Epithelial cell of prostate (primary cell): ENCODE measurements around the gene PSMD7.
"Not testable (repeated sequence)": the region's sequence is repeated elsewhere in the genome, so short reads cannot be mapped to it uniquely, and the experiment has no call there.

ENCODE experiments used
- DNase-seq: peaks from one replicate; pipeline ENCODE4 v3.0.0-alpha.2; 2011; ENCODE audit warnings: low read depth, low spot score
- H3K27ac ChIP-seq: fragments of 450-650 bp; 2 replicates; pipeline ENCODE4 v1.5.1; 2017; ENCODE audit warnings: mild to moderate bottlenecking

Gene PSMD7

DNA sequence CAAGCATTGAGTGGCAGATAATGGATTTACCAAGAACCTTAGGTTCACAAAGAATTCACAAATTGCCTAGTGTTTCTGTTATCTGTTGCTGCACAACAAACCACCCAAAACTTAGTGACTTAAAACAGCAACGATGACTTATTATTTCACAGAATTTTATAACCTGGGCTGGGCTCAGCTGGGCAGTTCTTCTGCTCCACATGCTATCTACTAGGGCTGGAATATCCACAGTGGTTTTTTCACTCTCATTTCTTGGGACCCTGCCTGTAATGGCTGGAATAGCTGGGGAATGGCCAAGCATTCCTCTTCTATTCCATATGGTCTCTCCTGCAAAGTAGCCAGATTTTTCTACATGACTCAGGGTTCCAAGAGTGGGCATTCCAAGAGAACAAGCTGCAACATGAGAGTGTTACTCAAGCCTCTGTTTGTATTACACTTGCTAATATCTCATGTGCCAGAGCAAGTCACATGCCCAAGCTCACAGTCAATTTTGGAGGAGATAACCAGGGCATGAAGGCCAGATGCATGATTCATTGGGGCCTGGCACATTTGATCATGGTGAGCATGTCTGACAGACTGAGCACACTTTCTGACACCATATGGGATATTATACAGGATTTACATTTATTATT, 4.9 kb upstream of the PSMD7 start:
- peak overlapping the region; percentile 84 for H3K27ac ChIP-seq
- DNase-seq, result peak; percentile 92

DNA sequence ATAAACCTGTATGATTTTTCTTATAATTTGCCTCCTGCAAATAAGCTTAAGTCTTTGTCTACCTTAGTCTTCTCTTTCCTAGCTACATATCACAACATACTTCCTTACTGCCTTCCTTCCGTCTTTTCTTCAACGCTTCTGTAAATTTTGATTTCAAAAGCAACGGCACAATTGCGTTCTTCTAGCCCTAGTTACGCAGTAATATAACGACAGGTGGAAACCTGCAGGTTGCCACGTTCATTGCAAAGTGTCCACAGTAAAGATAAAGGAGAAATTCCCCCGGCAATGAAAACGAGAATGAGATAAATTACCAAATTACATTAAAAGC, 546 bp upstream of the PSMD7 start:
- no peak for DNase-seq
- H3K27ac ChIP-seq, result peak overlapping the region; percentile 84

DNA sequence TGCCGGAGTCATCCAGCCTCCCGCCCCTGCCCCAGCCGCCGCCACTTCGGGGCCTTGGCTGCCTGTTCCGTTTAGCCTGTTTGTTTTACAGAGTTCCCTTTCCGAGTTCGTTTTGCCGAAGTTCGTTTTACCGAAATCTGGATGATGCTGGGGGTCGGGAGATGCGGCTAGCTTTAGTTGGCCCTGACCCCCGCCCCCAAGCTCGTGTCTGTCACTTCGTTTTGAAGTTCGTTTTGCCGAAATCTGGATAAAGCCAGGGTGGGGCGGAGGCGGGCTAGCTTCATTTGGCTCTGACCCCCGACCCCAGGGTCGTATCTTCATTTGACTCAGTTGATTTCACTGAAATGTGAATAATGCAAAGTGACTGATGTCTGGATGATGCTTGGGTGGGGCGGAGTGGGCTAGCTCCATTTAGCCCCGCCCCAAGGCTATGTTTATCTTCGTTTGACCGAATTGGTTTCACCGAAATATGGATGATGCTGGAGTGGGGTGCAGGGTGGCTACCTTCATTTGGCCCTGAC, 591 bp downstream of the PSMD7 start:
- DNase-seq, result no peak
- H3K27ac ChIP-seq, result peak overlapping the region; percentile 84

DNA sequence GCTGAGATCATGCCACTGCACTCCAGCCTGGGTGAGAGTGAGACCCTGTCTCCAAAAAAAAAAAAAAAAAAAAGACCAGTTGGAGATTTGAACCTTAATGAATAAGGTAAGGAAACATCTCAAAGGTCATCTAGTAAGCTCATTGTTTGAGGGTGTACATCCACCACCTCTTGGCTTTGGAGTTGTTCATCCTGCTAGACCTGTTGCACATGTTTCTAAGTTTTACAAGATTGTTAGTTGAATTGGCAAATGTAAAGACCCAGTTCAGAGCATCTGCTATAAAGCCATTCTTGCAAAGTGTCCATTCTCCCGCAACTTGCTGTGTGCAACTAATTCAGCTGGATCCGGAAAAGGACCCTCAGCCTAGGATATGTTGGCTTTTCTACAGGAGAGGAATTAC, 1.5 kb downstream of the PSMD7 start:
- peak overlapping the region; percentile 84 for H3K27ac ChIP-seq

GRCh38 chr16:74302341-74302740, 5.7 kb downstream of the PSMD7 start:
- no peak for DNase-seq

More for the DNA sequence above, 1.5 kb downstream of the PSMD7 start:
- peak; percentile 24 for DNase-seq

DNA sequence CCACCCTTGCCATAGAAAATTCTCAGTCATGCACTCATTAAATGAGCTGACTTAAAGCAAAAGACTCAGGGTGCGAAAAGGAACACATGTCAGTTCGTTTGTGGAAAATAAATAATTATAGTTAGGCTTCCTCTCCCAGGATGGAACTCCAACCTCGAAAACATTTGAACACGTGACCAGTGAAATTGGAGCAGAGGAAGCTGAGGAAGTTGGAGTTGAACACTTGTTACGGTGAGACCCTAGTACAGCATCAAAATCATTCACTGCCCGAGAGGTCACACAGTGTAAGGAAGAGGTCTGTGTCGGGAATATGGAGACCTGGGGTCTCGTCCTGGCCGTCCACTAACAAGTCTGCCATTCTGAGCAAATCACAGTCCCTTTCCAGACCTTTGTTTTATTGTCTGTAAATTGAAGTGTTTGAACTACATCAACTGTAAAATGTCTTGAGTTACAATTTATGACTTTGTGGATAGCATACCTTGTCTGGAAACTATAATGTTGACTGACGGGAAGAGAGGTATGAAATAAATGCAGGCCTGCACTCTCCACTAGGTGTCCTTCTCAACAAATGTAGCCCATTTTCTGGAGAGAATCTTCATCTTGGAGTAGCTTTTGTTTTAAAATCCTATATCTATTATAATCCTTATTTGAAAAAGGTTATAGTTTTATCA, 7.7 kb downstream of the PSMD7 start:
- no peak for DNase-seq
- H3K27ac ChIP-seq, result no peak overlapping the region

More at GRCh38 chr16:74302341-74302740, 5.7 kb downstream of the PSMD7 start:
- H3K27ac ChIP-seq, result no peak overlapping the region

- H3K27ac ChIP-seq, result no peak overlapping the region
- no peak for DNase-seq
These were observed 8.2 kb downstream of the PSMD7 start for GRCh38 chr16:74304835-74305176.

- H3K27ac ChIP-seq, result no peak overlapping the region
- DNase-seq, result no peak
These were observed 8.7 kb downstream of the PSMD7 start for GRCh38 chr16:74305281-74305680.

DNA sequence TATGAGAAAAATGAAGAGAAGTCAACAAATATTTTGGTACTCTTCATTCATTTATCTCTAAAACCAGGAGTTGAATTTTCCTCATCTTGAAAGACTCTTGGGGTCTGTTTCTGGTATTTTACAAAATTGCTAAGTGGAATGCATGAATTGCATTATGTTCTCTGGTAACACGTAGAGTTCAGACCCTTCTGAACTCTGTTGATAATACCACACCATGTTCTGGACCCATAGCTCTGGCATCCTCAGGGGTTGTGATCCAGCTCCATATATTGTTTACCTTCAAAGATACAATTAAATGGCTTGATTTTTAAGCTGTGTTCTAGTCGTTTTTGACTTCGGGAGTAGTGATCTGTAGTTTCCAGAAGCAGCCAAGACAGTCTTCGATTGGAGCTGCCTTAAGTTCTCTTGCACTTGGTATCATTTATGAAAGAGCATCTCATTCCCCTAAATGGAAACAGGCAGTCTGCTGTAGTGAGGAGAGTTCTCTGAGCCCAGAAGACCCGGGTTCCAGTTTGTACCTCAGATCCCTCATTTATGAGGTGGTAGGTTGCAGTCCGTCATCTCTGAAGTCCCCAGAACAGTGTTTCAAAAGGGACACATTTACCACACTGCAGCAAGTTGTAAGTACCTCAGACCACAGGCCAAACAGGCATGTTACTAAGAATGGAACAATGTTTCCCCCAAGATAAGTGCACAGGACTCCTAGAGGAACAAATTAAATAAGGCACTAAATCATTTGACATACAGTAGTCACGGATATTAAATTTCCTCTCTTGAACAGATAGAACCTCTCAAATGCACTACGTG, 9.6 kb downstream of the PSMD7 start:
- no peak for DNase-seq
- no peak overlapping the region for H3K27ac ChIP-seq

DNA sequence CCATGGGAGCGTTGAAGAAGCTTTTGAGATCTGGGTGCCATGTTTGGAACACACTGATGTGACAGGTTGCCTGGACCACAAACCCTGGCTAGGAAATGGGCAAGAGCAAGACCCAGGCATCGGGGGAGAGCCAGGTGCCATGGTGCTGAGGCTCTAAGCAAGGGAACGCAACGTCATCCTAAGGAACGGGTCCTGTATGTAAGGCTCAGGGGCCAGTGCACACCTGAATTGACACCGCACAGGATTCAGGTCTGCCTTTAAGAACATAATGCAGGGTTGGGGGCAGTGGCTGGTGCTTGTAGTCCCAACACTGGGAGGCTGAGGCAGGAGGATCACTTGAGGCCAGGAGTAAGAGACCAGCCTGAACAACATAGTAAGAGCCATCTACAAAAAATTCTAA, 10.8 kb downstream of the PSMD7 start:
- no peak for DNase-seq
- no peak overlapping the region for H3K27ac ChIP-seq

GRCh38 chr16:74309789-74310781, 13.5 kb downstream of the PSMD7 start:
- DNase-seq, result no peak

GRCh38 chr16:74315059-74315458, 18.4 kb downstream of the PSMD7 start:
- no peak for DNase-seq
- H3K27ac ChIP-seq, result no peak overlapping the region

More at GRCh38 chr16:74309789-74310781, 13.5 kb downstream of the PSMD7 start:
- no peak overlapping the region for H3K27ac ChIP-seq

DNA sequence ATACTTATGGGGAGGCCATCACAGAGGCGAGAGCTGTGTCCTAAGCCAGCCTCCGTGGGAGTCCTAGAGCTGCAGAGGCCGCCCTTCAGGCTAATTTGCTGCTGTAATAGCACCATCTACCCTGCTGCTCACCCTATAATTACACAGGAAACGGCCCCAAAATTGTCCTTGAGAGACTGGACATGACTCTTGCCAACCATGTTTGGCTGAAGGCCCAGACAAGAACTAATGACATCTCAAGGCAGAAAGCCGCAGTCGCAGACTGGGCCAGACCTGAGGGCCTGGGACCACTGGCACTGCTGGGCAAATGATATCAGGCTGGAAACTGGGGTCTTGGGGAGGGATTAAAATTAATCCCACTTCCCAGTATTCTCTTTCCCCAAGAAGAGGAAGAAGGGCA, 24.1 kb downstream of the PSMD7 start:
- DNase-seq, result no peak

GRCh38 chr16:74321356-74321755, 24.7 kb downstream of the PSMD7 start:
- H3K27ac ChIP-seq, result no peak overlapping the region
- DNase-seq, result no peak

More for the DNA sequence above, 24.1 kb downstream of the PSMD7 start:
- H3K27ac ChIP-seq, result no peak overlapping the region

GRCh38 chr16:74322301-74322710, 25.7 kb downstream of the PSMD7 start:
- no peak overlapping the region for H3K27ac ChIP-seq
- no peak for DNase-seq

DNA sequence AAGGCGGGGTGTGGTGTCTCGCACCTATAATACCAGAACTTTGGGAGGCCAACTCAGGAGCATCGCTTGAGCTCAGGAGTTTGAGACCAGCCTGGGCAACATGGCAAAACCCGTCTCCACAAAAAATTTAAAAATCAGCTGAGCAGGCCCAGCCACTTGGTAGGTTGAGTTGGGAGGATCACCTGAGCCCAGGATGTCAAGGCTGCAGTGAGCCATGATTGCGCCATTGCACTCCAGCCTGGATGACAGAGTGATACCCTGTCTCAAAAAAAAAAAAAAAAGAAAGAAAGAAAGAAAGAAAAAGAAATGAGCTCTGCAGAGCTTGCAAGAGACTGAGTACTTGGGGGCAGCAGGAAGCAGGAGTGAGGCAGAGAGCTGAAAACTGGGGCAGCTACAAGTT, 28.2 kb downstream of the PSMD7 start:
- DNase-seq, H3K27ac ChIP-seq: not testable (repeated sequence)

DNA sequence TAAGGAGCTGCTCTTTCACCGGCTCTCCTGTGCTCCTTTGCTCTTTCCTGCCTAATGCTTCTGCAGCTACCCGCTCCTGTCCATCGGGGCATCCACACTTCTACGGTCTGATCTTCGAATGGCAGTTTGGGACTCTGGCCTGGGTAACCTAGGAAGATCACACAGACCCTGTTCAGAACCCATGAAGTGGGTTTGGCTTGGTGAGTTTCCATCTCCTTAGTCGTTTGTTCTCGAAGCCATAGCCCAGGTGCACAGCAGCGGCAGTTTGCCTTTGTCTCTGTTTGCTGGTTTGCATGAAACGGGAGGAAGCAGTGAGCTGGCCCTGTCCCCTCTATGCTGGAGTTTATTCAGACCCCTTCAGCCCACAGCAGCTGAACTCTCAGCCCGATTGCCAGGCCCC, 29.0 kb downstream of the PSMD7 start:
- no peak overlapping the region for H3K27ac ChIP-seq
- no peak for DNase-seq

- H3K27ac ChIP-seq, DNase-seq: not testable (repeated sequence)
These were observed 31.7 kb downstream of the PSMD7 start for GRCh38 chr16:74328346-74328745.

DNA sequence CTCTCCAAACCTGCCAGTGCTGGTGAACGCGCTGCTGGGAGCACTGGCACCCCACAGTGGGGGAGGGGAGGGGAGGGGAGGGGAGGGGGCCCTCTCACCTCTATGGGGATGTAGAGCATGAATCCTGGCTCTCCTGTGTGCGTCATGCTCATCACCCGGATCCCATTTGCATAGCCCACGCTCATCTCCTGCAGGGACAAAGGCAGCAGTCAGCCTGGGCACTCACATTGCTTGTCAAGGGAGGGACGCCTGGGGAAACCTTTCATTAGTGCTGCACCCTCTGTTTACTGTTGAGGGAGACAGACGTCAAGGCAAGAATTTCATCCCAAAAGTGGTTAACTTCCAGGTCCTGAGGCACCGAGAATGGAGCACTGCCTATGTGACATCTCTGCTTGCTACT, 35.9 kb downstream of the PSMD7 start:
- H3K27ac ChIP-seq, DNase-seq: not testable (repeated sequence)

DNA sequence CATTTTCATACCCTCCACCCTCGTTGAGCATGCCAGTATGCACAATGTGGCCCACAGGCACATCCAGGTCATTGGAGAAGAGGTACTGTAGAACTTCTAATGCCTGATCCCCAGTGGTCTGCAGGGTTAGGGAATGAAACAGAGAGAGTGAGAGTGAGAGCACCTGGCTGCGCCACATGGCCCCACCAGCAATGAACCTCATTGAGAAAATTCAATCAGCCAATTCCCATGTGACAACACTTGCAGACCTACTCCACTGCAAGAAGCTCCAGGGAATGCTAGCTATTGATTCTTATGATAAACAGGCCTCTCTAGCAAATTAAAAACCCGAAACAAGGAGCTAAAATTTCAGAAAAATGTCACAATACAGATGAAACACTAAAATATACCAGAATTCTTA, 40.9 kb downstream of the PSMD7 start:
- DNase-seq, H3K27ac ChIP-seq: not testable (repeated sequence)
